Measurements from ENCODE around the gene PDZD7. TPM values are rescaled to one million over a fixed set of nuclear protein-coding genes. Genes with fewer than 3 reads are reported as not detected.

The PDZD7 gene
- total RNA-seq (2014; rRNA removed; shearing (Covaris generic)): 0.42 and 0.51 TPM in 2 replicates

DNA sequence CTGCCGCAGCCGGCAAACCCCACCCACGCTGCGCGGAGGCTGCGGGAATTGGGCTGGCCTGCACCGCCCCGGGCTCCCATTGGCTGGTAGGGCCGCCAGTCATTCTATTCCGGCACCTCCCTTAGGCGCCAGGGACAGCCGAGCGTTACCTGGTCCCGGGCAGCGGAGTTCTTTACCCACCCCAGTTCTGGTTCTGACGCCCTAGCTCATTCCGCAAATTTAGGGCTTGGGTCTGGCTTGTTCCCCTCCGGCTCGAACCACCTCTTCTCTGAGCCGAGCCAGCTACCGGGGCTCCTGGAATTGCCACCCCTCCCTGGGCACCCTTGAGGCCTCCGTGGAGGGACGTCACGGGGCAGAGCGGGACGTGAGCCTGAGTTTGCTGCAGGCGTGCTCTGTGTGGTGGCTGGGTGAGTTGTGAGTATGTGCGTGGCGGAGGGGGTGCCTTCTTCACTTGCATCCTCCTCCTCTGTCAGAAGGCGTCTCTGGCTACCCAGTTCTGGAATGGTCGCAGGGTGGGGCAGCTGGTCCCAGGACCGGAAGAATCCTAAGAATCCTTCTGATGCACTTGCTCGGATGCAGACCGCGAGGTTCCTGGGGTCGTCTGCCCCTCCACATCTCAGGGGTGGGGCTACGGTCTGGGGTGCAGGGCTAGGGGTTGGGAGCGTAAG, at the start of gene PDZD7, which contains the start of gene SFXN3:
Gene PDZD7 (minus strand): TSS at position 2 of the 668 bp plus-strand sequence. CDS start 910 bp downstream, outside the sequence.
Gene SFXN3 (plus strand): TSS at position 107 of the 668 bp plus-strand sequence. CDS start 3,461 bp downstream, outside the sequence.
- peak; percentile 92 for DNase-seq (ENCODE audit: low read depth)

DNA sequence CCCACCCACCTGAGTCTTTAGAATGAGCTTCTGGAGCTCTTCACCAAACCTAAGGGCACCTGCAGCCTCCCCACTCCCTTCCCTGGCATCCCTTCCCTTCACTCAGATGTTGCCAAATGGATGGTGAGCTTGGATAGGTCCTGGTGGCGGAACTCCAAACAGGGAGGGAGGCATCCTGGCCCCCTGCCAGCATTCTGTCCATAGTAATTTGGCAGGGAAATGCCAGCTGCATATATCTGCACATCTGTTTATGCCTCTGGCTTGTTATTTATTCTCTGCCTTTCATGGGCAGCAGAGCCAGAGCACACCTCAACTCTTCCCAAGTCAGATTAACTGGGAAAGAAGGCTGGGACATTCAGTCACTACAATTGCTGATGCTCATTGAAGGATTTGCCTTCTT, 48.9 kb upstream of the PDZD7 start:
- no peak for DNase-seq (ENCODE audit: low read depth)

DNA sequence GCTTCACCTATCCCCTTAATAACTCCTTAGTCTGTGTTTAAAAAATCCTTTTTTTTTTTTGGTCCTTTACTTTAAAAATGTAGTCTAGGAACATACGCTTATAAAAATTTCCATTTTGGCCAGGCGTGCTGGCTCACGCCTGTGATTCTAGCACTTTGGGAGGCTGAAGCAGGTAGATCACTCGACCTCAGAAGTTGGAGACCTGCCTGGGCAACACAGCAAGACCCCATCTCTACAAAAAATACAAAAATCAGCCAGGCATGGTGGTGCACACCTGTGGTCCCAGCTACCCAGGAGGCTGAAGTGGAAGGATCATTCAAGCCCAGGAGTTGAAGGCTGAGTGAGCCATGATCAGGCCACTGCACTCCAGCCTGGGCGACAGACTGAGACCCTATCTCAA, 45.7 kb upstream of the PDZD7 start:
- DNase-seq (ENCODE audit: low read depth): no peak

DNA sequence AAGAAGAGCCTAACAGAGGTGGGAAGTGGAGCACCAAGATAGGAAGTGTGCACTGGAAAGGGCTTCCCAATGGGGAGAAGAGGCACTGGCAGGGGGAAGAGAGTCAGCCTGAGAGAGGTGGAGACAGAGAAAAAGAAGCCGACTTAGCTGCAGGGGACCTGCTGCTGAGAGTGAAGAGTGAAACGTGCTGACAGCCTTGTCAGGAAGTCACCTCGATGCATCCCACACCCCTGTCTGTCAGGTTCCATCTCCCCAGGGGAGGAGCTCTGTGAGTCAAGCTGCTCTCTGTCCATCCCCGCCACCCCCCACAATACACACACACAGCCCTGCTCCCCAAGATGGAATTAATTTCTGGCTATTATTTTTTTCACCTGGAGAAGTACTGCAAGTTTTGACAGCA, 44.8 kb upstream of the PDZD7 start:
- DNase-seq (ENCODE audit: low read depth): no peak

DNA sequence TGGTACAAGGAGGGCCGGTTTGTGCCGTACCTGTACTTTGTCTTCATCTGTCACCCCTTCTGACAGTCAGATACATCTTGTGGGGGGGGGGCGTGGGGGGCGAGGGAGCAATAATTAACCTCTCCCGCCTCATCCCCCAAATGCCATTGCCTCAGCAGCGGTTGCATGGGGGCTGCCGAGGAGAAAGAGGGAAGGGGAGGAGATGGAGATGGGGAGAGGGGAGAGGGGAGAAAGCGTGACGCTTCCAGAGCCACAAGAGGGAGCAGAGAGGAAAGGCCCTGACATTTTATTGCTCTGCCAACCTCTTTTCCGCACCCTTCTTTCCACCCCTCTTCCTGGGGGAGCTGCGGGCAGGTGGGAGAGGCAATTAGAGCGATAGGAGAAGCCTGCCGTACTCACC, 42.7 kb upstream of the PDZD7 start:
- DNase-seq (ENCODE audit: low read depth): no peak

DNA sequence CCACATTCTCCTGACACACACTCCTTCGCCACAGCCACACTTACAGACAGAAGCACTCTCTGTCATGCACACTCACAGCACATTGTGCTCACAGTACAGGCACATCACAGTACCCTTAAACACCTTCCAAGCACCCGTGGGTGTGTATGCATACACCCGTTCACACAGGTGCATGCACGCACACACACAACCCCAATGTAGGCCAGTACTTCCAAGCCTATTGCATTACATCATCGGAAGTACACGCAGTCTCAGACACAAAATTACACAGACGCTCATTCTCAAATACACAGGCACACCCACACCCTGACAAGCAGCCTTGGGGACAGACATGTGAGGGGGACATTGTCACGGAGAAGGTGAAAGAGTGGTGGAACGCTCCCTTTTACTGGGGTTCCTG, 42.0 kb upstream of the PDZD7 start:
- DNase-seq (ENCODE audit: low read depth): no peak

DNA sequence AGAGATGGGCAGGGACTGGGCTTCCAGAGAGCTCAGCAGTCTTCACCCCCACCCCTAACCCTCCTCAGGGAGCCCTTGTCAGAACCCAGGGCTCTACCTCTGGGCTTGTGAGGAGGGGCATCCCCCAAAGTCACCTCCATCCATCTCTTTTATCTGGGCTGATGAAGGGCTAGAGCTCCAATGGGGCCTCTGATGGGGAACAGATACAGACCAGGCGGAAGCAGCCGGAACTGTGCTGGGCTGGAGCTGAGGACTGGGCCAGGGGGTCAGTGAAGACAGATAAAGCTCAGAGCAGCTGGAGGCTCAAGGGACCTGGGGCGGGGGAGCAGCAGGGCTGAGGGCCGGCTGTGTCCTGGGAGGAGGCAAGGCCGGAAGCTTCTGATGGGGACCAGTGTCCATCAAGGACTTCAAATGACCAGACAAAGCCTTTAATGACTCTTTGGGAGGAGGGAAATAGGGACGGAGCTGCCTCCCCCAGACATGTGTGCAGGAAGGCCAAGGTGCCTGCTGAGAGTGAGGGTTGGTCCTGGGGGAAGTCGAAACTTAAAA, 41.0 kb upstream of the PDZD7 start:
- no peak for DNase-seq (ENCODE audit: low read depth)

DNA sequence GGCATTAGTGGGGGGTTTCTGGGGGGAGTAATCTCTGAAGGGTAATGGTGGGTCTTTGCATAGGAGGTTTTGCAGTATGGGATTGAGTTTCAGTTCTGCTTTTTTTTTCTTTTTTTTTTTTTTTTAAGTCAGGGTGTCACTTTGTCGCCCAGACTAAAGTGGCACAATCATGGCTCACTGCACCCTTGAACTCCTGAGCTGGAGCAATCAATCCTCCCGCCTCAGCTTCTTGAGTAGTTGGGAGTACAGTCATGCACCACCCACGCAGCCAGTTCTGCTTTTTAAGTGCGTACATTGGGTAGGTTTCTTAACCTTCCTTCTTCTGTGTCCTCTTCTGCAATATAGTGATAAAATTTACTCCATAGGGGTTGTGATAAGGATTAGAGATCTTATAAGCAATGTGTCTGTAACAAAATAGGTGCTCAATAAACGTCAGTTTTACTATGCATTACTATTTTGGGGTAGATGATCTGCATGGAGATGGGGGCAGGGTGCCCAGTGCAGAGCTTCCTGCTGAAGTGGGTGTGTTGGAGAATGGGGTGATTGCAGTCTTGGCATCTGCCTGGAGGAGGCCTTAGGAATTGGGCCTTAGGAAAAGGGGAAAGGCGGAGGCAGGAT, 40.4 kb upstream of the PDZD7 start:
- no peak for DNase-seq (ENCODE audit: low read depth)

DNA sequence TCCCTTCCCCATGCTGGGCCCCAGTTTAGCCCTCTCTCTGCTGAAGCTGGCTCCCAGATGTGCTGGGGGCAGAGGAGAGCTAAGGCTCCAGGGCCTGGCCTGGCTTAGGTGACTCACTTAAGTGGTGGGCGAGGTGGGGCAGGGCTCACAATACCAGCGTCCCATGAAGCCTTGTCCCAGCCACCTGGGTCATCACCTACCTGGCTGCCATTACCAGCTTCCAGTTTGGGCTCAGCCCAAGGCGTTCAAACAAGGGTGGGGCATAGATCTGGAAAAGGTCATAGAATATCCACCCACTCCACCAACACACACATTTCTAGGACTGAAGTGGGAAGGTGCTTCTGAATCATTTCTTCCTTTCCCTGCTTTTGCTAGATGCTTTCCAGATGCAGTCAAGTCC, 39.2 kb upstream of the PDZD7 start:
- no peak for DNase-seq (ENCODE audit: low read depth)

DNA sequence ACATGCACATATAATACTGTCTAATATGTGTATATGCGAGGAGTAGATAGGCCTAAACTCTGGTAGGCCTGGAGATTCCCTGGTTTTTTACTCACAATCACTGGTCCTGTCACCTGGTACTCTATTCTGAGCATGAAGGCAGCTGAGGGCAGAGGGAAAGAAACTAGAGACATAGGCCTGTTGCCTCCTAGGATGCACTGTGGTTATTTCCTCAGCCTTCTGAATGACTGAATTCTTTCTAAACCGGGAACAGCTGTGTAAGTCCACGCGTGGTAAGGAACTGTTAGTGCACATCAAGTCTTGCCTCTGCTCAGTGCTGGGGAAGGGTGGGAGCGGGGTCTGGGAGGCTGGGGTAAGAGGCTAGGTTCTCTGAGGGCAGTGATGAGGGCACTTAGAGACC, 38.5 kb upstream of the PDZD7 start:
- DNase-seq (ENCODE audit: low read depth): no peak

DNA sequence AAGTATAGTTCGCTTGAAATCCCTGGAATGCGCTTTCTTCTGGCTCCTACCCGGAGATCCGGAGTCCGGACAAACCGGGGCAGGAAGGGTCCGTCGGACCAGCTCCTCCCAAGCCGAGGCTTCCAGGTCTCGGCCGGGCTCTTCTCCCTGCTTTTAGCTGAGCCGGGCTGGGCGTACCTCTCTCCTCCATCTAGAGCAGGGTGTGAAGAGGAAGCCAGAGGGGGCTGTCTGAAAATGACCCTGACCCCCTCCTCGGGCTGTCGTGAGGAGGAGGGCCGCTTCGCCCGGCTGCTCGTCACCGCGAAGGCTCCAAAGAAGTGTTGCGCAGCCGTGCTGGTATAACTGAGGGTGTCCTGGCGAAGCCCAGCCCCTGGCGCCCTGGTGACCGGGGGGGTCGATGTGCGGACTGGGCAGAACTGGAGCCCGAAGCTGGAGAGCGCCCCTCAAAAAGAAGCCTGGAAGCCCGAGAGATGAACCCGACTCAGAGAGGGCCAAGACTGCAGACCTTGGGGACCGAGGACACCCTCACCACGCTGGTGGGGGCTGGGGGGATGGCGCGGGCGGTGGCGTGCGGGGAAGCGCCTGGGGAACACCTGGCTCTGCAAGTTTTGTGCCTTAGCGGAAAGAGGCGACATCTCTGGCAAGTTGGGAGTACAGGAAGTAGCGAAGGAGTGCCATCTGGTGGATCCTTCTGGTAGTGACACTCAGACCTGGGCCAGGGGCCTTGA, 36.6 kb upstream of the PDZD7 start:
- peak; percentile 80 for DNase-seq (ENCODE audit: low read depth)

DNA sequence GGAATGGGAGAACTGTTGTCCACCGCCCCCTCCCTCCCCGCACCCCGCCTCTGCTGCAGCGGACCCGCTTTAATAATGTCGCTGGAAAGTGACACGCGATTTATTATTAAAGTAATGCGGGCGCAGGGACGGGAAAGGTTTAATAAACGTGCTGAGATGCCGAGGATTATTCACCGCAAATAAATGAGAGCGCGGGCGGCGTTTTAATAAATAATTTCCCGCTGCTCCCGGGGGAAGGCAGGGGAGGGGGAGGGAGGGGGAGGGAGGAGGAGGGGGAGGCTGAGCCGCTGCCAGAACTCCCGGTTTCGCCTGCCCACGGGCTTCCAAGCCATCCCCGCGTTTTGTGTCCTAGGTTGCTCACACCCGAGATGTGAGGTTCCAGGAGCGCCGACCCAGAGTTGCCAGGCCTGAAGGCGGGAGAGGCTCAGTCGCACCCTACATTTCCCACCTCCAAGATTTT, 36.0 kb upstream of the PDZD7 start:
- DNase-seq (ENCODE audit: low read depth): no peak

DNA sequence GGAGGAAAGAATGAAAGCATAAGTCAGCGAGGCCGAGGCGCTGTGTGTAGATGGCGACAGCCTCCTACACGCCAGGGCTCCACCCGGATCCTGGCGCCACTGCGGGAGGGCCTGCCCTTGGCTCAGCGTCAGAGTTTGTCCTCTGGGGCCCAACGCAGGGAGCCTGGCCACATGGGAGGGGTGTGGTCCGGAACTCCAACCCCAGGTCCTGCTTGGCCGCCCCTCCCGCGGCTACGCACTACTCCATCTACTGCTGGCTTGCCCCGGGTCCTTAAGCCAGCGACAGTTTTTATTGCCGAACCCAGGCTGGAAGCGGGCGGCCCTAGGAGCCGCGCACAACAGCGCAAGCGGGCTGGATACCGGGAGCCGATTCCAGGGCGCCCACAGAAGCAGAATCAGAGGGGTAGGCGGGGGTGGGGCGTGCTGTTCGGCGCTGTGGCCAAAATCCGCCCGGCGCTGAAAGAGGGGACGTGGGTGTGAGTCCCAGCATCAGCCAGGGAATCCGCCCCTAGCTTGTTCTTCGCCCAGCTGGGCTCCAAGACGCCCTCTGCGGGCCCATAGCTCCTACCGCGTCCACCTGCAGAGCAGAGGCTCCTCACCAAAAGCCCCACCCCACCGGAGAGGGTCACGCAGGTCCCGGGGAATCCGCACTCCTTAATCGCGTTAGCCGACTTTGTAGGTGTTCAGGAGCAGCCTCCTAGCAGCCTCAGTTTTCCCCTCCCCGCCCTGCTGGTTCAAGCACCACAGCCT, 35.4 kb upstream of the PDZD7 start:
- peak; percentile 83 for DNase-seq (ENCODE audit: low read depth)

DNA sequence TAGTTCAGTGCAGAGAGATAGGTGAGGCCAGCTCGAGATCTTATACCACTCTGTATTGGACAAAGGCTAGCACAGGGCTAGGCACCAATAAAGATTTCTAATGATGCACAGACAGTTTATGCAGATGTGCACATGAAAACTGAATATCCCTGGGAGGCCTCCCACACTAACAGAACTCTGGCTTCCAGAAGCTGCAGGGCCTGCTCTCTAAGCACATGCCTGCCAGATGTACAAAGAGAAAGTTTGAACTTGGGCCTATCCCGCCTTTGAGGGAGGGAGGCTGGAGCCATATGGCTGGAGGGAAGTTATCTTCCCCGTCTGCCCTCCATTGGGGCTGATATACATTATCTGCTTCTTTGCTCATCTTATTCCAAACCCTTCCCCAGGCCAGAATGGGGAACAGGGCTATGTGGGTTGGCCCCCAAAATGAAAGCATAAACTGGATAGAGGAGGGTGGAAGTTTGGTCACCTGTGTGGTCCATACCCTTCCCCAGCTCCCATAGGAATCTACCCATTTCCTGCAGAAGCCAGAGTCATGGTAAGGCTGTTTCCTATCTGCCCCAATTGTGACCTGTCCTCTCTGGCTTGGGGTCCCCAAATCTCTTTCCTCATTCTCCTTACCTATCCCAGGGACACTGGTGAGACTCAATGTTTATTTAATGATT, 34.7 kb upstream of the PDZD7 start:
- DNase-seq (ENCODE audit: low read depth): no peak

DNA sequence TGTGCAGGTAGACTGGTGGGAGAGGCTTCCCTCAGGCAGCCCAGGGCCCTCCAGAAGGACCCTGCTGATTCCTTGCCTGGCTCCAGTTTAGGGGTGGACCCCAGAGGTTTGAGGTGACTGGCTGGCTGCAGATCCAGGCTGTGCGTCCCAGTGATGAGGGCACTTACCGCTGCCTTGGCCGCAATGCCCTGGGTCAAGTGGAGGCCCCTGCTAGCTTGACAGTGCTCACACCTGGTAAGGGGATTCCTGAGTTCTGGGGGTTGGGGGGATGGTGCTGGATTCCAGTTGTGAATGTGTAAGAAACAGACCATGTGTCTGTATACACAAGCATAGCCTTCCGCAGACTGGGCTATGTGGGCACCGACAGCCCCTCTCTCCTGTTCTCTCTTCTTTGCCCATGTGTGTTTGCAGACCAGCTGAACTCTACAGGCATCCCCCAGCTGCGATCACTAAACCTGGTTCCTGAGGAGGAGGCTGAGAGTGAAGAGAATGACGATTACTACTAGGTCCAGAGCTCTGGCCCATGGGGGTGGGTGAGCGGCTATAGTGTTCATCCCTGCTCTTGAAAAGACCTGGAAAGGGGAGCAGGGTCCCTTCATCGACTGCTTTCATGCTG, 33.6 kb upstream of the PDZD7 start:
- DNase-seq (ENCODE audit: low read depth): no peak

DNA sequence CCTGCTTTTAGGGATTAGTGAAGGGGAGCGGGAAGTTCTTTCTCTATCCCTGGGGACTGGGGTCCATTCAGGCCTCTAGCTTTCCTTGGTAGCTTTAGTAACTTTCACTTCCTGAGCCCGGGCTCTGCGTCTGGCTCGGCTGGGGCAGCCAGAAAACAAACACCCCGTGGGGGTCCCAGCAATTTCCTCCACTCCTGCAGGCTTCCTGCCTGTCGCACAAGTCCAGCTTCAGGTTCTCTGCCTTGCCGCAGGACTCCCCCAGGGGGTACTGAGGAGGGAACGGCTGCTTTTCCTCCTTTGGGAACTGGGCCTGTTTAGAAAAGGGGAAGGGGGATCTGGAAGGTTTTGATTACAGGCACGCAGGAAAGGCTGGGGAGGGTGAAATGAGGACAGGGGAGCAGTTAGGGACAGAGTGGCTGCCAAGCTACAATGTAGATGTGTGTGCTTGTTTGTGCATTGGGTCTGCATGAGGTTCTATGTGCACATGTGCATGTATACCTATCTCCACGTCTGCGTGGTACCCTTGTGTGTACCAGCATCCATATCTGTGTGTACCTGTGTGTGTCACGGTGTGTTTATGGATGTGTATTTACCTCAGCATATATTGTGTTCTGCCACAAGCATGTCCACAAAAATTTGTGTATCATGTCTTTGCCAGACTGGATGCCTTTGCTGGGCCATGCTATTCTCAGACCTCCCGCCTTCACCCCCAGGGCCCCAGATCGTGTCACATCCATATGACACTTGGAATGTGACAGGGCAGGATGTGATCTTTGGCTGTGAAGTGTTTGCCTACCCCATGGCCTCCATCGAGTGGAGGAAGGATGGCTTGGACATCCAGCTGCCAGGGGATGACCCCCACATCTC, 32.9 kb upstream of the PDZD7 start:
- no peak for DNase-seq (ENCODE audit: low read depth)

DNA sequence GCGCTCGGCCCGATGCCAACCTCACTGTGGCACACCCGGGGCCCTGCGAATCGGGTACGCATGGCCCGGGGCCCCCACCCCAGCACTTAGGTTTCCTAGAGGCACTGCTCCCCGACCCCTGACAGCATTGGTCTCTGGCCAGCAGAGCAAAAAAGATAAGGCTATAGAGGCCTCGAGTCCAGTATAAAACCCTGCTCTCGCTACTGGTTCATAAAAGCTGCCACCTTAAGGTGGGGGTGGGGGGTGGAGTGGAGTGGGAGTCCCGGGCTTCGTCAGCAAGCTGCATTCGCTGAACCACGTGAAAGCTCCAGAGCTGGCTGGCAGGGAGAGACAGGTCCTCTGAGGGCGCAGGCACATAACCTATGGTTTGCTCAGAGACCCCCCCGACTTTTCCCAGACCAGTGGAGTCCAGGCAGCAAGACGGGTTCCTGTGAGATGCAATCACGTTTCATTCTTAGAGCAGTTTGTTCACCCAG, 32.2 kb upstream of the PDZD7 start:
- DNase-seq (ENCODE audit: low read depth): no peak

DNA sequence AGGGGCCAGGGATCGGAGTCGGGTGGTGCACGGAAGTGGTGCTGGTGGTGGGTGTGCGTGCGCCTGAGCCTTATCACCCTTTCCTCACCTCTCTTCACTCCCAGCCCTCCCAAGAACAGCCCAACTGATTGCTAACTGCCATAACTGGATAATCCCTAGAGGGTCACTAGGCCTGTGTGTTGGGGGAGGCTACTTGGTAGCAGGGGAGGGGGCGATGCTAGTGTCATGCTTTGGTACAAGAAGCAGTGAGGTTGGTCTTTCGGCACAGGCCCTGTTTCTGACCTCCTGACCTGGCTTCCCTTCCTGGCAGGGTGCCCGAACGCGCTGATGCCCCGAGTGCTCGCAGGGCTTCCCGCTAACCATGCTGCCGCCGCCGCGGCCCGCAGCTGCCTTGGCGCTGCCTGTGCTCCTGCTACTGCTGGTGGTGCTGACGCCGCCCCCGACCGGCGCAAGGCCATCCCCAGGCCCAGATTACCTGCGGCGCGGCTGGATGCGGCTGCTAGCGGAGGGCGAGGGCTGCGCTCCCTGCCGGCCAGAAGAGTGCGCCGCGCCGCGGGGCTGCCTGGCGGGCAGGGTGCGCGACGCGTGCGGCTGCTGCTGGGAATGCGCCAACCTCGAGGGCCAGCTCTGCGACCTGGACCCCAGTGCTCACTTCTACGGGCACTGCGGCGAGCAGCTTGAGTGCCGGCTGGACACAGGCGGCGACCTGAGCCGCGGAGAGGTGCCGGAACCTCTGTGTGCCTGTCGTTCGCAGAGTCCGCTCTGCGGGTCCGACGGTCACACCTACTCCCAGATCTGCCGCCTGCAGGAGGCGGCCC, 31.5 kb upstream of the PDZD7 start:
- no peak for DNase-seq (ENCODE audit: low read depth)

All from Daoy (cell line).